ENCODE data around the gene ICAM5. TPM values are rescaled to one million over a fixed set of nuclear protein-coding genes. Genes with fewer than 3 reads are reported as not detected.

ICAM5 gene
- total and polyA plus RNA-seq, 2 experiments from 2014 or later = 0.23 to 0.57 TPM

DNA sequence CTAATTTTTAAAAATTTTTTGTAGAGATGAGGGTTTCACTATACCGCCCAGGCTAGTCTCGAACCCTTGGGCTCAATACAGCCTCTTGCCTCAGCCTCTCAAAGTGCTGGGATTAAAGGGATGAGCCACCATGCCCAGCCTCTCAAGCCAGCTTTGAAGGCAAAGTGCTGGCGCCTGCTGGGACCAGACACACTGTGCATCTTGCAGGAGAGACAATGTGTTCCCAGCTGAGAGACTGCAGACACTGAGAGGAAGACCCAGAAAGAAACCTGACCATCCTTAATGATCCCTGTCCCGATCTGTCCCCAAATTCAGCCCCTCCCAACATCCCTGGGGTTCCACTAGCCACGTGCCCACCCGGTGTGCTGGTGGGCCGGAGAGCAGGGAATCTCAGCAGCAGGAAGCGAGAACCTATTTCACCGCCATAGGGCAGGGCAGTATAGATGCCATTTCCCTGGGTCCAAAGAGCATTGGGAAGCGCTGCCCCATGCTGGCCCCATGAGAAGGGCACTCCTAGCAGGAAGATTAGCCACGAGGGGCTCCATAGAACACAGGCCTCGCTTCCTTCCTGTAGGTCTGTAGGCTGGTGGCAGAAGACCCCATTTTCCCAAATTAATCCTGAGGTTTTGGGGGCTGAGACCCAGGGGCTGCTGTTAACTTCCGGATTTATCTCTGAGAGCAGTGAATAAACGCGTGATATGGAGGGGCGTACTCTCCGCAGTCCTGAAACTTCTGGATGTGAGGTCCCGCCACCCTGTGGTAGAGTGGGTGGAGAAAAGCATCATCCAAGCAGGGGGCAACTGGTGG is 42.6 kb downstream of the ICAM5 start:
- peak overlapping the region; percentile 93 for H3K27ac ChIP-seq
- H3K9me2 ChIP-seq (replicated peaks; ENCODE audit: insufficient read depth) = no peaks in the 10 kb centered on the region
- peak overlapping the region; percentile 95 for H3K4me2 ChIP-seq
- no peaks in the 10 kb centered on the region for H3K9me3 ChIP-seq (ENCODE audit: low read depth)
- H3K4me1 ChIP-seq (ENCODE audit: insufficient read depth) = peaks cover 8% of the 10 kb centered on the region
- H2AFZ ChIP-seq = peak overlapping the region; percentile 49
- peaks cover 42% of the 10 kb centered on the region for H3K79me2 ChIP-seq
- DNase-seq (ENCODE audit: low spot score) = peak; percentile 67
- H3K27me3 ChIP-seq = no peaks in the 10 kb centered on the region
- no peaks in the 10 kb centered on the region for H3K36me3 ChIP-seq (replicated peaks; ENCODE audit: insufficient read depth, low read depth)
- TF ChIP-seq EZH2 (IDR thresholded peaks at IDR 0.05; ENCODE audit: borderline replicate concordance) (no peak), EZH2phosphoT487 (IDR thresholded peaks at IDR 0.05; ENCODE audit: low read depth, severe bottlenecking, unreplicated experiment) (no peak)
- TF ChIP-seq, protein P1, sequence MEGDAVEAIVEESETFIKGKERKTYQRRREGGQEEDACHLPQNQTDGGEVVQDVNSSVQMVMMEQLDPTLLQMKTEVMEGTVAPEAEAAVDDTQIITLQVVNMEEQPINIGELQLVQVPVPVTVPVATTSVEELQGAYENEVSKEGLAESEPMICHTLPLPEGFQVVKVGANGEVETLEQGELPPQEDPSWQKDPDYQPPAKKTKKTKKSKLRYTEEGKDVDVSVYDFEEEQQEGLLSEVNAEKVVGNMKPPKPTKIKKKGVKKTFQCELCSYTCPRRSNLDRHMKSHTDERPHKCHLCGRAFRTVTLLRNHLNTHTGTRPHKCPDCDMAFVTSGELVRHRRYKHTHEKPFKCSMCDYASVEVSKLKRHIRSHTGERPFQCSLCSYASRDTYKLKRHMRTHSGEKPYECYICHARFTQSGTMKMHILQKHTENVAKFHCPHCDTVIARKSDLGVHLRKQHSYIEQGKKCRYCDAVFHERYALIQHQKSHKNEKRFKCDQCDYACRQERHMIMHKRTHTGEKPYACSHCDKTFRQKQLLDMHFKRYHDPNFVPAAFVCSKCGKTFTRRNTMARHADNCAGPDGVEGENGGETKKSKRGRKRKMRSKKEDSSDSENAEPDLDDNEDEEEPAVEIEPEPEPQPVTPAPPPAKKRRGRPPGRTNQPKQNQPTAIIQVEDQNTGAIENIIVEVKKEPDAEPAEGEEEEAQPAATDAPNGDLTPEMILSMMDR (IDR thresholded peaks at IDR 0.05; ENCODE audit: poor library complexity) = peak; percentile 4
- peaks cover 22% of the 10 kb centered on the region for H4K20me1 ChIP-seq (ENCODE audit: insufficient read depth, poor library complexity, severe bottlenecking)
- WGBS (ENCODE audit: low lambda C conversion rate, missing lambda C conversion rate) = 41% methylated on average over 18 of the region's 18 CpGs
- peak overlapping the region; percentile 80 for H3K4me3 ChIP-seq

DNA sequence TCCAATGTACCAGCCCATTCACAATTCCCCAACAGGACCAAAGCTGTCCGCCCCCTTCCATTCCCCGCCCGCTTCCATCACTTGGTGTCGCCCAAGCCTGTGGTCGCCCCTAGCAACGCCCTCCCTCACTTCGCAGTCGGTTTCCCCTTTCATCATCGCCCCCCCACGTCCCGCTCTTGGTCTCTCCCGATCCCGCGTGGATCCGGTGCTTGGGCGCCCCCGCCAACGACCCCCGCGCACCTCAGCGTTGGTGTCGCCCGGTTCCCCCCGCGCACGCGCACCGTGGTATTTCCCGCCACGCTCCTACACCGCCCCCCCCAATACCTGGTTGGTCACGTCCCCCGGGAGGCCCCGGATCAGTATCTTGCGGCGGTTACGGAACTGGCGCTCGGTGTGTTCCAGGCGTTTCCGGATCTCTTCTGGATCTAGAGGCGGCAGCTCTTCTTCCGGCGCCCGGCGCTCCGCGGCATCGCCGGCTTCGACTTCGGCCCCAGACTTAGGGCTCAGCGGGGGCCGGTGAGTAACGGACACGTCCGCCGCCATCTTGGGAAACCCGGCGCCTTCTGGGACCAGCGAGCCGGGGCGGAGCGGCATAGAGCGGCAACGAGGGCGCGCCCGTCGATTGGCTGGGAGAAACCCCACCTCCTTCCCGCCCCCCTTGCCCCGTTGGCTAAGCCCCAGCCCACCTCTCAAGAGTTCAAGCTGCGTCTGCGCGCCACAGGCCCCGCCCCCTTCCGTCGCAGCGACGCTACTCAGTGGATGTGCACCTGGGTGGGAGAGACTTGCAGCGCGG is 43.4 kb downstream of the ICAM5 start, which contains the start of gene RAVER1:
RAVER1 (minus strand) TSS at position 565 of the 793 bp plus-strand sequence; CDS start at position 543, 22 bp downstream.
- H3K4me3 ChIP-seq = peak within 1 kb of the TSS; percentile 80
- H3K9me2 ChIP-seq (replicated peaks; ENCODE audit: insufficient read depth) = no peaks in the 10 kb centered on the region
- H2AFZ ChIP-seq = peak within 1 kb of the TSS; percentile 49
- H3K27me3 ChIP-seq = no peaks in the 10 kb centered on the region
- H3K36me3 ChIP-seq (replicated peaks; ENCODE audit: insufficient read depth, low read depth) = no peaks in the 10 kb centered on the region
- DNase-seq (ENCODE audit: low spot score) = peak; percentile 100
- H3K4me2 ChIP-seq = peak within 1 kb of the TSS; percentile 95
- H3K4me1 ChIP-seq (ENCODE audit: insufficient read depth) = peaks cover 8% of the 10 kb centered on the region
- no peaks in the 10 kb centered on the region for H3K9me3 ChIP-seq (ENCODE audit: low read depth)
- whole genome bisulfite sequencing (ENCODE audit: low lambda C conversion rate, missing lambda C conversion rate) = under 1% methylated on average over 51 of the region's 82 CpGs
- peak within 1 kb of the TSS; percentile 93 for H3K27ac ChIP-seq
- peaks cover 37% of the 10 kb centered on the region for H3K79me2 ChIP-seq
- TF ChIP-seq, protein P1 (IDR thresholded peaks at IDR 0.05; ENCODE audit: poor library complexity) = no peak
- H4K20me1 ChIP-seq (ENCODE audit: insufficient read depth, poor library complexity, severe bottlenecking) = peaks cover 22% of the 10 kb centered on the region

DNA sequence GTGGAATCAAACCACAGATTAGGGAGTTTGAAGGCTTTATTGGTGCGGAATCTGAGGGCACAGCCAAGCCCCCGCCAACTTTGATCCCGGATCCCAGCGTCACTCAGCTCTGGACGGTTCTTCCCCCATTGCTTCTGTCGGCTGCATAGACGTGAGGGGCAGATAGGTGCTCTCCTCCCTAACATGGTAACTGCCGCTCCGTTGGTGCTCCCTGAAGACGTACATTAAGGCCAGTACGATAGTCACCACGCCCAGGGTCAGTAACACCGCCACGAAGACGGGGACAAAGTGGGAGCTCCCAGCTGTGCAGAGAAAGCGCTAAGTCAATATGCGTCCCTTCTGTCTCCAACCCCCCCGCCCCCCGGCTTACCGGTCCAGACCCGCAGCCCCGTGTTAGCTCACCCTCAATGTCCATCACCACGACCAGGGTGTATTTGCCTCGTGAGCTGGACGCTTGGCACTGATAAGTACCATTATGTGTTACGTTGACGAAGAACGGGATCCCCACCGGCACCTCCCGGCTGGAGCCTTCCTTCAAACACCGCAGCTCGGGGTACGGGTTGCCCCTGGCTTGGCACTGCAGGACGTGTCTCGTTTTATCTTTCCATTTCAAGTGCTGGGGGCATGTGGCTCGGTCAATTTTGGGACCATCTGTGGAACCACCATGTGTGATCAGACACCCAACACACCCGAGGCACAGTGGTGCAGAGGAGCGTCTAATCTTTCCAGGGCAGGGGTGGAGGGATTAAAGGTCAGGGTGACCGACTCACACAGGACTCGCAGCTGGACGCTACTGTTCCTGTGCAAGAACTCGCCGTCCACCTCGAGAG is 44.2 kb downstream of the ICAM5 start:
- Histone ChIP-seq H3K4me3 (peak overlapping the region; percentile 38), H3K79me2 (peaks cover 37% of the 10 kb centered on the region), H3K36me3 (replicated peaks; ENCODE audit: insufficient read depth, low read depth) (no peaks in the 10 kb centered on the region), H2AFZ (peak overlapping the region; percentile 27), H3K4me1 (ENCODE audit: insufficient read depth) (peaks cover 8% of the 10 kb centered on the region), H3K9me2 (replicated peaks; ENCODE audit: insufficient read depth) (no peaks in the 10 kb centered on the region), H3K27ac (peak overlapping the region; percentile 63), H4K20me1 (ENCODE audit: insufficient read depth, poor library complexity, severe bottlenecking) (peaks cover 22% of the 10 kb centered on the region), H3K27me3 (no peaks in the 10 kb centered on the region), H3K9me3 (ENCODE audit: low read depth) (no peaks in the 10 kb centered on the region), H3K4me2 (peak overlapping the region; percentile 95)
- no peak for TF ChIP-seq EZH2 (IDR thresholded peaks at IDR 0.05; ENCODE audit: borderline replicate concordance)
- TF ChIP-seq, protein P1 (IDR thresholded peaks at IDR 0.05; ENCODE audit: poor library complexity) = no peak
- TF ChIP-seq EZH2phosphoT487 (IDR thresholded peaks at IDR 0.05; ENCODE audit: low read depth, severe bottlenecking, unreplicated experiment) = no peak
- 4% methylated on average over 43 of the region's 44 CpGs for WGBS (ENCODE audit: low lambda C conversion rate, missing lambda C conversion rate)
- DNase-seq (ENCODE audit: low spot score) = peak; percentile 38
